Measurements from ENCODE around the gene ATP5F1B.

GRCh38 chr12:56688846-56689109 is 43.0 kb upstream of the ATP5F1B start:
- TF ChIP-seq CEBPZ (IDR thresholded peaks at IDR 0.05; ENCODE audit: borderline replicate concordance, low read depth, low read length), result no peak
- TF ChIP-seq NCOA1 (IDR thresholded peaks at IDR 0.05; ENCODE audit: low read depth), result no peak
- TF ChIP-seq, protein P1, sequence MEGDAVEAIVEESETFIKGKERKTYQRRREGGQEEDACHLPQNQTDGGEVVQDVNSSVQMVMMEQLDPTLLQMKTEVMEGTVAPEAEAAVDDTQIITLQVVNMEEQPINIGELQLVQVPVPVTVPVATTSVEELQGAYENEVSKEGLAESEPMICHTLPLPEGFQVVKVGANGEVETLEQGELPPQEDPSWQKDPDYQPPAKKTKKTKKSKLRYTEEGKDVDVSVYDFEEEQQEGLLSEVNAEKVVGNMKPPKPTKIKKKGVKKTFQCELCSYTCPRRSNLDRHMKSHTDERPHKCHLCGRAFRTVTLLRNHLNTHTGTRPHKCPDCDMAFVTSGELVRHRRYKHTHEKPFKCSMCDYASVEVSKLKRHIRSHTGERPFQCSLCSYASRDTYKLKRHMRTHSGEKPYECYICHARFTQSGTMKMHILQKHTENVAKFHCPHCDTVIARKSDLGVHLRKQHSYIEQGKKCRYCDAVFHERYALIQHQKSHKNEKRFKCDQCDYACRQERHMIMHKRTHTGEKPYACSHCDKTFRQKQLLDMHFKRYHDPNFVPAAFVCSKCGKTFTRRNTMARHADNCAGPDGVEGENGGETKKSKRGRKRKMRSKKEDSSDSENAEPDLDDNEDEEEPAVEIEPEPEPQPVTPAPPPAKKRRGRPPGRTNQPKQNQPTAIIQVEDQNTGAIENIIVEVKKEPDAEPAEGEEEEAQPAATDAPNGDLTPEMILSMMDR (IDR thresholded peaks at IDR 0.05 in 2 of 3, conservative IDR thresholded peaks at IDR 0.05 in 1 of 3; ENCODE audit: insufficient read depth in 2 of 3, low read depth in 1 of 3, low read length in 3 of 3), result no peak
- no peak for TF ChIP-seq NFIX (CRISPR knock-in tag; IDR thresholded peaks at IDR 0.05; ENCODE audit: low read depth)
- no peak for TF ChIP-seq VEZF1 (CRISPR knock-in tag; IDR thresholded peaks at IDR 0.05)
- TF ChIP-seq FUS (optimal IDR thresholded peaks at IDR 0.05; ENCODE audit: low read depth, low read length), result no peak
